ENCODE results near the gene TOM1L1.

Gene TOM1L1

GRCh38 chr17:54992797-54993639, 92.4 kb downstream of the TOM1L1 start:
- no peak for DNase-seq (ENCODE audit: low spot score)

- no peak for DNase-seq (ENCODE audit: low spot score)
Observed at GRCh38 chr17:54996441-54996840, 95.8 kb downstream of the TOM1L1 start.

- no peak for DNase-seq (ENCODE audit: low spot score)
Observed at GRCh38 chr17:55002458-55002857, 101.8 kb downstream of the TOM1L1 start.

- no peak for DNase-seq (ENCODE audit: low spot score)
Observed at GRCh38 chr17:55004484-55004883, 103.8 kb downstream of the TOM1L1 start.

- DNase-seq (ENCODE audit: low spot score), result no peak
Observed at GRCh38 chr17:55005520-55005919, 104.9 kb downstream of the TOM1L1 start.

Measured in putamen (tissue), 1 donor.